Dermis lymphatic vessel endothelial cell (primary cell): ENCODE data around the gene THYN1. TPM values are rescaled to one million over a fixed set of nuclear protein-coding genes. Genes with fewer than 3 reads are reported as not detected.

Experiments
- total RNA-seq: library from RNA; depleted of rRNA; stranded (reverse); fragments of >200 nt; gene quantifications from 2 replicates; pipeline ENCODE4 v1.2.1, GENCODE V29; 2014

Gene THYN1
- 47.5 and 63.4 TPM in 2 replicates for total RNA-seq

GRCh38 chr11:134253188-134253993, at the start of gene THYN1, which contains the start of gene ACAD8:
Gene THYN1 (minus strand): TSS chr11:134253352. CDS start chr11:134252882, 470 bp downstream.
Gene ACAD8 (plus strand): TSS chr11:134253568. CDS start chr11:134253601, 33 bp downstream.

GRCh38 chr11:134275534-134276395, 22.6 kb upstream of the THYN1 start, which contains the start of gene GLB1L3:
Gene GLB1L3 (plus strand): TSS chr11:134276379. CDS start chr11:134276741, 362 bp downstream.

GRCh38 chr11:134223836-134224709, 29.1 kb downstream of the THYN1 start, which contains the start of the genes NCAPD3 and VPS26B:
Gene NCAPD3 (minus strand): TSS chr11:134223967. CDS start chr11:134223926, 41 bp downstream.
Gene VPS26B (plus strand): TSS chr11:134224671. CDS start chr11:134225123, 452 bp downstream.

Other genes starting within 250 kb of the THYN1 start
- gene JAM3, start 184.3 kb downstream of the THYN1 start, total RNA-seq: 5.1 and 5.8 TPM in 2 replicates
- gene NCAPD3, start 29.4 kb downstream of the THYN1 start, total RNA-seq: 12.5 and 13.2 TPM in 2 replicates
- gene VPS26B, start 28.7 kb downstream of the THYN1 start, total RNA-seq: 18.6 and 26.1 TPM in 2 replicates
- gene ACAD8, start 216 bp upstream of the THYN1 start, total RNA-seq: 20.5 and 26.1 TPM in 2 replicates
- gene GLB1L3, start 23.0 kb upstream of the THYN1 start, total RNA-seq: not detected in 2 replicates
- gene GLB1L2, start 78.6 kb upstream of the THYN1 start, total RNA-seq: under 0.01 and 0.34 TPM in 2 replicates
- not detected in 2 replicates for gene B3GAT1, start 158.9 kb upstream of the THYN1 start, total RNA-seq